Activated CD4-positive, alpha-beta T cell treated with anti-CD3 and anti-CD28 coated beads, Interleukin-2, amount 10 ng/mL, durations not matched to agents 24 days and 14 days (primary cell): Measurements from ENCODE around the gene IQCE. TPM values are rescaled to one million over a fixed set of nuclear protein-coding genes. Genes with fewer than 3 reads are reported as not detected.
"Not testable (repeated sequence)": the region's sequence is repeated elsewhere in the genome, so short reads cannot be mapped to it uniquely, and the experiment has no call there.

Source experiments
- DNase-seq: peaks from one replicate; pipeline ENCODE4 v3.0.0; 2022
- H3K27ac Mint-ChIP-seq: one replicate; pipeline ENCODE4 v1.8.0; 2022; ENCODE audit warnings: mild to moderate bottlenecking, mixed read lengths
- H3K27me3 Mint-ChIP-seq: one replicate; pipeline ENCODE4 v1.8.0; 2022; ENCODE audit warnings: mixed read lengths
- H3K36me3 Mint-ChIP-seq: one replicate; pipeline ENCODE4 v1.8.0; 2022; ENCODE audit warnings: low read depth, mild to moderate bottlenecking, mixed read lengths
- H3K4me1 Mint-ChIP-seq: one replicate; pipeline ENCODE4 v1.8.0; 2021; ENCODE audit warnings: mixed read lengths
- H3K4me3 Mint-ChIP-seq: one replicate; pipeline ENCODE4 v1.8.0; 2022; ENCODE audit warnings: mild to moderate bottlenecking, moderate library complexity, mixed read lengths
- H3K9me3 Mint-ChIP-seq: one replicate; pipeline ENCODE4 v1.8.0; 2021; ENCODE audit warnings: mixed read lengths
- intact Hi-C: fragments of 100-400 bp; cut with micrococcal nuclease; formaldehyde crosslinking; loops from one replicate; pipeline ENCODE4 v1.15.1; 2023
- total RNA-seq: library from RNA; stranded (reverse); gene quantifications from 2 replicates; pipeline ENCODE4 v1.2.3, GENCODE V29; 2022

The IQCE gene
- total RNA-seq, 1 donor from 2014 or later, result 12.3 TPM

DNA sequence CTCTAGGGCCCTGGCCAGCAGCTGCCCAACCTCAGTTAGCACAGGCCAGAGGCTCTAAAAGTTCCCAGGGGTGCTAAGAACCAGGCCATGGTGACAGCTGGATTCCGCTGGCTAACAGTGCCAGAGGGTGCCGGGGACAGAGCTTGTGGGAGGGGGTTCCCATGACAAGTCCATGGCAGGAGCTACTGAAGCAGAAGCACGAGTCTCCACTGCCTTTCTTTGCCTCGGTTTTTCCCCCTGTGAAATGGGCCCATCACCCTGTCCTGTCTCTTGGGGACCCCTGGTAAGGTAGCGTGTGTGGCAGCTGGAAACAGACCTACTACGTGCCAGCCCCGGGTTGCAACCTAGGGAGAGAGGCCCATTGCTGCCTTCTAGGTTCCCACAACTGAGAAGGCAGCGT, 26.0 kb upstream of the IQCE start:
- intact Hi-C loops, H3K4me3 Mint-ChIP-seq, H3K9me3 Mint-ChIP-seq, H3K27me3 Mint-ChIP-seq, DNase-seq, H3K27ac Mint-ChIP-seq: not testable (repeated sequence)
- peaks cover 11% of the 10 kb centered on the region for H3K36me3 Mint-ChIP-seq
- H3K4me1 Mint-ChIP-seq, result peaks cover 31% of the 10 kb centered on the region

DNA sequence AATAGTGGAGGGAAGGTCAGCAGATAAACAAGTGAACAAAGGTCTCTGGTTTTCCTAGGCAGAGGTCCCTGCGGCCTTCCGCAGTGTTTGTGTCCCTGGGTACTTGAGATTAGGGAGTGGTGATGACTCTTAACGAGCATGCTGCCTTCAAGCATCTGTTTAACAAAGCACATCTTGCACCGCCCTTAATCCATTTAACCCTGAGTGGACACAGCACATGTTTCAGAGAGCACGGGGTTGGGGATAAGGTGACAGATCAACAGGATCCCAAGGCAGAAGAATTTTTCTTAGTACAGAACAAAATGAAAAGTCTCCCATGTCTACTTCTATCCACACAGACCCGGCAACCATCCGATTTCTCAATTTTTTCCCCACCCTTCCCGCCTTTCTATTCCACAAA, 25.2 kb upstream of the IQCE start:
- DNase-seq, H3K27ac Mint-ChIP-seq, intact Hi-C loops, H3K4me3 Mint-ChIP-seq, H3K9me3 Mint-ChIP-seq, H3K27me3 Mint-ChIP-seq, H3K36me3 Mint-ChIP-seq: not testable (repeated sequence)
- peaks cover 23% of the 10 kb centered on the region for H3K4me1 Mint-ChIP-seq

DNA sequence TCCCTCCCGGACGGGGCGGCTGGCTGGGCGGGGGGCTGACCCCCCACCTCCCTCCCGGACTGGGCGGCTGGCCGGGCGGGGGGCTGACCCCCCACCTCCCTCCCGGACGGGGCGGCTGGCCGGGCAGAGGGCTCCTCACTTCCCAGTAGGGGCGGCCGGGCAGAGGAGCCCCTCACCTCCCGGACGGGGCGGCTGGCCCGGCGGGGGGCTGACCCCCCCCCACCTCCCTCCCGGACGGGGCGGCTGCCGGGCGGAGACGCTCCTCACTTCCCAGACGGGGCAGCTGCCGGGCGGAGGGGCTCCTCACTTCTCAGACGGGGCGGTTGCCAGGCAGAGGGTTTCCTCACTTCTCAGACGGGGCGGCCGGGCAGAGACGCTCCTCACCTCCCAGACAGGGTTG, 24.6 kb upstream of the IQCE start:
- H3K4me1 Mint-ChIP-seq, result peaks cover 18% of the 10 kb centered on the region
- H3K27me3 Mint-ChIP-seq, DNase-seq, intact Hi-C loops, H3K27ac Mint-ChIP-seq, H3K9me3 Mint-ChIP-seq, H3K4me3 Mint-ChIP-seq, H3K36me3 Mint-ChIP-seq: not testable (repeated sequence)

DNA sequence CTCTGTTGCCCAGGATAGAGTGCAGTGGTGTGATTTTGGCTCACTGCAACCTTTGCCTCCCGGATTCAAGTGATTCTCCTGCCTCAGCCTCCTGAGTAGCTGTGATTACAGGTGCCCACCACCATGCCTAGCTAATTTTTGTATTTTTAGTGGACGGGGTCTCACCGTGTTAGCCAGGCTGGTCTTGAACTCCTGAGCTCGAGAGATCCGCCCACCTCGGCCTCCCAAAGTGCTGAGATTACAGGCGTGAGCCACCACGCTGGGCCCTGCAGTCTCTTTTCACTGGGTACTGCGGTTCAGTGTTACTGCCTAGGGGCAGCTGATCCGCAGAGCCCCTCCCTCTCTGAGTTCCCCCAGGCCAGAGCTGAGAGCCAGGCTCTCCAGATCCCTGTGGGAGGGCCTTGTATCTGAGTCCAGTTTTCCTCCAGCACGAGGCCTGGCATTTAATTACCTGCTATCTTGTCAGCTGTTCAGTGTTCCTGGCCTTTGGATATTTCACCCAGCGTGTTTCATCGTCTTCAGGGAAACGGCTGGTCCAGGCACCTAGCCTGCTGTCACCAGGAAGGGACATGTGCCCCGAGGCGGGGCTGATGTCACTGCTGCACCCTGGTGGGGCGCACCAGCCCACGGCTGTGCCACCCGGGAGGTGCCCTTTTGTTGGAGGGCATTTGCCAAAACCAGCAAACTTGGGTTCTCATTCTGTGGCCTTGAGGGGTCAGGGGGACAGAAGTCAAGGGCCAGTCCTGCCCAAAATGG, 22.7 kb upstream of the IQCE start:
- H3K4me1 Mint-ChIP-seq, H3K27ac Mint-ChIP-seq, H3K27me3 Mint-ChIP-seq, H3K4me3 Mint-ChIP-seq, H3K9me3 Mint-ChIP-seq, H3K36me3 Mint-ChIP-seq, intact Hi-C loops, DNase-seq: not testable (repeated sequence)

DNA sequence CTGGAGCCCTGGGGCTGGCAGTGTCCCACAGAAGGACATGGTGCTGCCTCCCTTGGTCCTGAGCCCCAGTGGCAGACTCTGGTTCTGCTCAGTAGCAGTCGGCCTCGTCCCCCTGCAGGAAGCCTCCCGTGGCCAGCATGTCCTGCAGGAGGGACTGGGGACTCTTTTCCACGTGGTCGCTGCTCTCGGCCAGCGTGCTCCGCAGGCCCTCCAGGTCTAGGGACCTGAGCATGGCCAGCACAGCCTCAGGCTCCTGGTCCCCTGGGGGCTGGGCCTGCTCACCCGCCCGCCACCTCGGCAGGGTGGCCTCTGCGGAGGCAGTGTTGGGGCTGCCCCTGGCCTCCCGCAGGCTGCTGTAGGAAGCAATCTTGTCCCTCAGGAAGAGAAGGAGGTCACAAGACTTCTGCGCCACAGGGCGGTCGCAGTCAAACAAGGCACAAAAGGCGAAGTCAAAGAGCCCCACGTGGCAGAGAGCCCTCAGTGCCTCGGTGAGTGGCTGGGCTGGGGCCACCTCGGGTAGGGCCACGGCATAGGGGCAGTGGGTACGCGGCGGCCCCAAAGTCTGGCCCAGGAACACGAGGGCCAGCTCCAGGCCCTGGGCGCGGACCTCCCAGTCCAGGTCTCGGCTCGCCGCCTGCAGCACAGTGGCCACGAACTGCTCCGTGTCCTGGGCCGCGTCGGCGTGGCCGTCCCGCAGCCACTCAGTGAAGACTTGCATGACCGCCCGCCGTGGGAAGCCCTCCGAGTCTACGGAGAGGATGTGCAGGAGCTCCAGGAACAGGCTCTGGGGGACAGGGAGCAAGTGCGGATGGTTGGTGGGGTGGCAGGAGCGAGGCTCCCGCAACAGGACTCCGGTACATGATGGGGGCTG, 20.6 kb upstream of the IQCE start:
- Mint-ChIP-seq H3K4me3 (no peak overlapping the region), H3K4me1 (no peaks in the 10 kb centered on the region), H3K27ac (no peak overlapping the region), H3K27me3 (no peaks in the 10 kb centered on the region), H3K36me3 (peaks cover 7% of the 10 kb centered on the region), H3K9me3 (no peaks in the 10 kb centered on the region)
- intact Hi-C loops, result no loop called here
- DNase-seq, result no peak

DNA sequence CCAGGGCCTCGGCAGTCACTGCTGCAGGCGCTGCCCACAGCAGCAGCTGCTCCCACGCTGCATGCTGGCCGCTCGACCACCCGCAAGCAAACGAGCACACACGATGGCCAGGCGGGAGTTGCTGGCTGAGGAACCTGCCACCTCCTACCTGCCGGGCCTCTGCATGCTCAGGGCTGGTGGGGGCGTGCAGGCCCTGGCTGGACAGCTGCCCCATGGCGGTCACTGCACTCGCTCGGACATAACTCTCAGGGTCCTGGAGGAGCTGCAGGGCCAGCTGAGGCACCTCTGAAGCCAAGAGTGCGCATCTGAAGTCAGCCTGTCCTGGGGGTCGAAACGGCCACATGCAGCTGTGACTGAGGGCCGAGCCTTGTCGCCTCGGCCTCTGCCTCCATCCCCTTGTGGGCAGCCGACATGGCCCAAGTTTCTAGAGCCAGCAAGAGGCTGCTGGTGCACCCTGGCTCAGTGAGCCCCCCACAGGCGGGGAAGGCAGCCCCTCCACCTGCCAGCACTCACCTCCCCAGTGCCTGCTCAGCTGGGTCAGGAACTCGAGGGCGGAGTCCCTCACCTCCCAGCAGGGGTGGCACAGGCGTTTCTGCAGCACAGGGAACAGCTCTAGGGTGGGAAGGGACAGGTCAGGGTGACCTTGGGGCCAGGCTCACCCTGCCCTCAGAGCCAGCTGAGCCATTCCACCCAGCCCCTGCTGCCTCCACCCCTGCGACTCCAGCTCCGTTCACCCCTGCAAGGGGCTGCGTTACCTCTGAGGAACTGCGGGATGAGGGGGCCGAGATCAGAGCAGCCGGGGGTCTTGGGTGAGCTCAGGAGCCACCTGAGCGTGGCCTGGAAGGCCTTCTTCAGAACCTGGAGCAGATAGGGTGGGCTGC, 19.5 kb upstream of the IQCE start:
- Mint-ChIP-seq H3K36me3 (peaks cover 14% of the 10 kb centered on the region), H3K9me3 (no peaks in the 10 kb centered on the region), H3K27me3 (no peaks in the 10 kb centered on the region), H3K27ac (no peak overlapping the region), H3K4me1 (no peaks in the 10 kb centered on the region), H3K4me3 (no peak overlapping the region)
- intact Hi-C loops, result no loop called here
- no peak for DNase-seq

DNA sequence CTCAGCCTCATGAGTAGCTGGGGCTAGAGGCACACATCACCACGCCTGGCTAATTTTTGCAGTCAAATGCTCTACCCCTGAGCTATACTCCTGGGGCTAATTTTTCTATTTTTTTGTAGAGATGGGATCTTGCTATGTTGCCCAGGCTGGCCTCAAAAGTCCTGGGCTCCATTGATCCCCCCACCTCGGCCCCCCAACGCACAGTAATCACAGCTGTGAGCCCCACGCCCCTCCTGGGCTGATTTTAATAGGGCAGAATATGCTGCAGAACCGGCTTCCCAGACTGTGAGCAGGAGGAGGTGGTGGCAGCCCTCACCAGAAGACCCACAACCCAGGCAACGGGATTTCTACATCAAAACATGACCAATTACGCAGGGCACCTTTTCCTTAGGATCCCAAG, 18.6 kb upstream of the IQCE start:
- Mint-ChIP-seq H3K36me3 (peaks cover 18% of the 10 kb centered on the region), H3K4me1 (no peaks in the 10 kb centered on the region), H3K27me3 (no peaks in the 10 kb centered on the region), H3K9me3 (no peaks in the 10 kb centered on the region), H3K27ac (no peak overlapping the region), H3K4me3 (no peak overlapping the region)
- intact Hi-C loops, result no loop called here
- DNase-seq, result no peak

DNA sequence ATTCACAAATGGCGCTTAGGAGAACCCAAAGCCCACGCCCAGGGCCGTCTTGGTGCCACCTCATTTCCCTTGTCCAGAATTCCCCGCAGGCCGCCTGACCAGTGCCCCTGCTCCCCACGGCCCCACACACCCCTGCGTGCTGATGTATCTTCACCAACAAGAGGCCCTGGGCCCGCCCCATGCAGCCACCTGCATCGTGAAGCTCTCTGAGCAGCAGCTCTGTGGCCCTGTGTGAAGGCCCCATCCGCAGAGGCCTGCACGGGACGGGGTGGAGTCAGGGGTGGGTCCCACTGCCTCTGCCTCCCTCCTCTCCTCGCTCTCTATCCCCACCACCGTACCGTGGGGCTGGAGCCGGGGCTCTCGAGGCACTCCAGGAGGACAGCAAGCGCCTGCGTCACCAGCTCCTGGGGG, 18.1 kb upstream of the IQCE start:
- no peak overlapping the region for H3K27ac Mint-ChIP-seq
- no peak overlapping the region for H3K4me3 Mint-ChIP-seq

DNA sequence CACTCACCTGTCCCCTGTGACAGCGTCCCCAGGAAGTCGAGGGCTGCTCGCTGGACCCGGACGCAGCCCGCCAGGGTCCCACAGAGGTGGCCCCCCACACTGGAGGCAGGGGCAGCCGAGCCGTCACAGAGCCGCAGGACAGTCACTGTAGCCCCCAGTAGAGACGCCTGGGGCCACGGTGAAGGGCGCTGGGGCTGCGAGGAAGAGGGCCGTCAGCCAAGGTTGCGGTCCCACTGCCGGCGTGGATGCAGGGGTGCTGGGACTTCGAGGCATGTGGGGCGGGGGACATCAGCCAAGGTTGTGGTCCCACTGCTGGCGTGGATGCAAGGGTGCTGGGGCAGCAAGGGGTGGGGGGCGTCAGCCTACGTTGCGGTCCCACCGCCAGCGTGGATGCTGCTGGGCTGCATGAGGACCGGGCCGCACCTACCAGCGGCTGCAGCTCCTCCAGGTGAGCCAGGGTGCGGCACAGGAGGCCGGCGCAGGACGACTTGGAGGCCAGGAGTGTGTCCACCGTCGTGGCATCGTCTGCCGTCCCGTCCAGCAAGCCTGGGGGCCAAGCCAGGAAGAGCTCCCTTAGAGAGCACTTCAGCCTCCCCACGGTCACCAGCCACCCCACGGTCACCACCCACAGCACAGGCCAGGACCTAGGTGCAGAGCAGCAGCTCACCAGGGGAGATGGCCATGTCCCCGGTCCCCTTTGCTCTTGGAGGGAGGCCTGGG, 17.3 kb upstream of the IQCE start:
- no peak for DNase-seq
- no peaks in the 10 kb centered on the region for H3K27me3 Mint-ChIP-seq
- H3K4me1 Mint-ChIP-seq, result no peaks in the 10 kb centered on the region
- intact Hi-C loops, result no loop called here
- H3K4me3 Mint-ChIP-seq, result no peak overlapping the region
- no peak overlapping the region for H3K27ac Mint-ChIP-seq
- no peaks in the 10 kb centered on the region for H3K9me3 Mint-ChIP-seq
- peaks cover 24% of the 10 kb centered on the region for H3K36me3 Mint-ChIP-seq

More for the DNA sequence above, 18.1 kb upstream of the IQCE start:
- Mint-ChIP-seq H3K9me3 (no peaks in the 10 kb centered on the region), H3K4me1 (no peaks in the 10 kb centered on the region), H3K36me3 (peaks cover 19% of the 10 kb centered on the region), H3K27me3 (no peaks in the 10 kb centered on the region)
- intact Hi-C loops, result no loop called here
- DNase-seq, result no peak

DNA sequence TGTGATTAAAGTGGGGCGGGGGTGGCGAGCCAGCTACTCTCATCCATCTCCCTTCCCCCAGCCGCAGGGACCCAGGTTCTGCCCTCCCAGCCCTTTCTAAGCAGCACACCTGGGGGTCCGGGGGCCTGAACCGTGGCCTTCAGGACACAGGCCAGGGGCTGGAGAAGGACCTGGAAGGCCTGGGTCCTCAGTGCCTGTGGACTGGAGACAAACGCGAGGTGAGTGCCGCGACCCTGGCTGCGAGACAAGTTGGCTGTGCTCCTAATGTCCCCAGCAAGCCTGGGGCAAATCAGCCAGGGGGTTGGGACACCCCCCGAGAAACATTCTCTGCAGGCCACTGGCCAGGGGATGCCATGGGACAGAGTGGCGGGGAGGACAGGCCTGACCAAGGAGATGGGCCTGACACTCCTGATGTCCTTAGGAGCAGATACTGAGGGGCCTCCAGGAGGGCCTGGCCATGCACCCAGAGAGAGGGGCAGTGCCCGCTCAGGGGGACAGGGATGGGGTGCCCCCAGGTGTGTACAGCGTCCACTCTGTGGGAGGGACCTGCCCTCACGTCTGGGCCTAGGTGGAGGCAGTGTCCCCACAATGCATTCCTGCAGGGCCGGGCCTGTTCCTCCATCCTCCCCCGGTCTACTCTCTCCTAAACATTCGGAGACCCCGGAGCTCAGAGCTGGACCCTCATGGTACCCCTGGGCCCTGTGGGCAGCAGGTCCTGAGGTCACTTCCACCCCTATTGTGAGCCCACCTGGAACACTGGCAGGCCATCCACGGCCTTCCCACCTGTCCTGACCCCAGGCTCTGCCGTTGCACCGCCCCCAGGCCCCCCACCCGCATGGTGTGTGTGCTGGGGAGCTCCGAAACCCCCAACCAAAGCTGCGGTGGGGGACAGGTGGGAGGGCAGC, 16.5 kb upstream of the IQCE start:
- Mint-ChIP-seq H3K36me3 (peaks cover 27% of the 10 kb centered on the region), H3K27me3 (no peaks in the 10 kb centered on the region), H3K4me1 (no peaks in the 10 kb centered on the region), H3K4me3 (no peak overlapping the region), H3K9me3 (no peaks in the 10 kb centered on the region), H3K27ac (no peak overlapping the region)
- intact Hi-C loops, result no loop called here
- DNase-seq, result no peak

DNA sequence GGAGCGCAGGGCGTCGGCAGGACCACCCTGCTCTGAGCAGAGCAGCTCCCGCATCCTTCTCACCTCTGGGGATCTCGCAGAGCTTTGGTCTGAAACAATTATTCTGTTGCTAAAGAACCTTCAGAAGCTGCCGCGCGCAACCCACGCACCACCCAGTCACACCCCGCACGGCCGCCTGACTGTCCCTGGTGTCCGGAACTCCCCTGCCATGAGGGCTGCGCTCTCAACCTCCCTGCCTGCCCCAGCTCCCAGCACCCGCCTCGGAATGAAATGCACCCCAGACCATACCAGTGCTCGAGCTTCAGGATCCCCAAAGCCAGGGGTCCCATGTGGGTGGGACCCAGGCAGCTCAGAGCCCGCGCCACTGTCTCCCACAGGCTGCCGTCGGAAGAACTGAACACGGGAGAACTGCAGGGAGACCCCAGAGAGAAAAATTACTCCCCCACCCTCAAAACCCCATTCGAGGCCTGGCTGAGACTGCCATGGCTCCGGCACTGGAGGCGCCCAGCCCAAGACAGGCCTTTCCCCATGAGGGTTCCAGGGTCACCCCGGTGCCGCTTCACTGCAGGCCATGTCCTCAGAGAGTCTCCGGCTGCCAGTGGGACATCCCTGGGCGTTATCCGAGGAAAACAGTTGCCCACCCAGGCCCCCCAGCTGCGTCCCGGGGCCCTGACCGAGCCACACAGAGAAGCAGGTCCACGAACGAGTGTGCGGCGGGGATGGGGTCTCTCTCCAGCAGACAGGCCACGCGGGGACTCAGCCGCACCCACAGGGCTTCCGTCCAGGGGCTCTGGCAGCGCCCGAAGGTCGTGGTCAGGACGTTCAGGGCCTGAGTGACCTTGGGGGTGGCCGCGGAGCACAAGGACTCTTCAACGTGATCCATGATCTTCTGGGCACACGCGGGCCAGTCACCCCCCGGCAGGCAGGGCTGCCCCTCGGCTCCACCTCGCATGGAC, 15.6 kb upstream of the IQCE start:
- Mint-ChIP-seq H3K36me3 (peaks cover 32% of the 10 kb centered on the region), H3K27ac (no peak overlapping the region), H3K4me1 (no peaks in the 10 kb centered on the region), H3K27me3 (no peaks in the 10 kb centered on the region), H3K9me3 (no peaks in the 10 kb centered on the region), H3K4me3 (no peak overlapping the region)
- intact Hi-C loops, result no loop called here
- no peak for DNase-seq
